ENCODE data around the gene ZNF783.

- TF ChIP-seq ELF4 (IDR thresholded peaks at IDR 0.05) (no peak), TARDBP (IDR thresholded peaks at IDR 0.05) (no peak), FOXA1 (IDR thresholded peaks at IDR 0.05) (no peak), FOXM1 (IDR thresholded peaks at IDR 0.05; ENCODE audit: borderline replicate concordance) (no peak), LEF1 (IDR thresholded peaks at IDR 0.05; ENCODE audit: borderline replicate concordance) (no peak), PKNOX1 (IDR thresholded peaks at IDR 0.05) (no peak), BHLHE40 (IDR thresholded peaks at IDR 0.05; ENCODE audit: borderline replicate concordance) (no peak)
Observed at GRCh38 chr7:149240637-149241036, 21.4 kb upstream of the ZNF783 start.

Data from HEK293T (cell line).